ENCODE results near the gene UXS1.

UXS1 gene

DNA sequence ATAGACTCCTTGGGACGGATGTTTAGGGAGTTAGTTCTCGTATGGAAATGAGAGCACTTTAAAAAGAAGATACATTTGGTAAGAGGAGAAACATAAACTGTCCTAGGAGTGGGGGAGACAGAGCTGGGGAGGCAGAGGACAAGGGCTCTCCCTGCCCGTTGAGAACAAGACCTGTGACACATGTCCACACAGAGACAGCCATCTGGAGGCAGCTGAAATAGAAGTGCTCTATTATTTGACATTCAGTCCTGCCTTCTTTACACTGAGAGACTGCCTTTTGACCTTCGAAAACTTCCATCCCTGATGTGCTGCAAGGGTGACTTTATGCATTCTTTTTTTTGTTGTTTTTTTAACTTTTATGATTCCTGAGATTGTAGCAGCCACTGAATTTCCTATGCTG, 150.1 kb downstream of the UXS1 start:
- no peaks in the 10 kb centered on the region for H3K4me1 ChIP-seq (ENCODE audit: insufficient read depth, low read length, severe bottlenecking)
- no peak overlapping the region for H3K9ac ChIP-seq (ENCODE audit: low read length)
- TF ChIP-seq EZH2 (IDR thresholded peaks at IDR 0.05; ENCODE audit: borderline replicate concordance, low read length): no peak
- TF ChIP-seq, protein P1, sequence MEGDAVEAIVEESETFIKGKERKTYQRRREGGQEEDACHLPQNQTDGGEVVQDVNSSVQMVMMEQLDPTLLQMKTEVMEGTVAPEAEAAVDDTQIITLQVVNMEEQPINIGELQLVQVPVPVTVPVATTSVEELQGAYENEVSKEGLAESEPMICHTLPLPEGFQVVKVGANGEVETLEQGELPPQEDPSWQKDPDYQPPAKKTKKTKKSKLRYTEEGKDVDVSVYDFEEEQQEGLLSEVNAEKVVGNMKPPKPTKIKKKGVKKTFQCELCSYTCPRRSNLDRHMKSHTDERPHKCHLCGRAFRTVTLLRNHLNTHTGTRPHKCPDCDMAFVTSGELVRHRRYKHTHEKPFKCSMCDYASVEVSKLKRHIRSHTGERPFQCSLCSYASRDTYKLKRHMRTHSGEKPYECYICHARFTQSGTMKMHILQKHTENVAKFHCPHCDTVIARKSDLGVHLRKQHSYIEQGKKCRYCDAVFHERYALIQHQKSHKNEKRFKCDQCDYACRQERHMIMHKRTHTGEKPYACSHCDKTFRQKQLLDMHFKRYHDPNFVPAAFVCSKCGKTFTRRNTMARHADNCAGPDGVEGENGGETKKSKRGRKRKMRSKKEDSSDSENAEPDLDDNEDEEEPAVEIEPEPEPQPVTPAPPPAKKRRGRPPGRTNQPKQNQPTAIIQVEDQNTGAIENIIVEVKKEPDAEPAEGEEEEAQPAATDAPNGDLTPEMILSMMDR (IDR thresholded peaks at IDR 0.05; ENCODE audit: low read length): no peak
- H3K79me2 ChIP-seq (ENCODE audit: insufficient read depth, low read length): no peaks in the 10 kb centered on the region
- H2AFZ ChIP-seq (ENCODE audit: low read length): no peak overlapping the region
- H3K4me2 ChIP-seq (ENCODE audit: low read length): no peak overlapping the region
- no peak overlapping the region for H3K27ac ChIP-seq (ENCODE audit: low read depth, low read length, poor library complexity, severe bottlenecking)
- no peaks in the 10 kb centered on the region for H3K36me3 ChIP-seq (ENCODE audit: insufficient read depth, low read length)
- H3K9me2 ChIP-seq (ENCODE audit: low read depth, low read length): no peaks in the 10 kb centered on the region
- no peak overlapping the region for H3K4me3 ChIP-seq (ENCODE audit: low read depth, low read length, poor library complexity, severe bottlenecking)
- no peaks in the 10 kb centered on the region for H4K20me1 ChIP-seq (ENCODE audit: insufficient read depth, low read length)
- H3K27me3 ChIP-seq (ENCODE audit: insufficient read depth, low read length): no peaks in the 10 kb centered on the region
- no peaks in the 10 kb centered on the region for H3K9me3 ChIP-seq (ENCODE audit: low read length)
- H3F3A ChIP-seq (ENCODE audit: insufficient read depth, low read length): no peaks in the 10 kb centered on the region

All from OCI-LY1 (cell line).